Stimulated activated CD4-positive, alpha-beta T cell treated with anti-CD3 and anti-CD28 coated beads, TNF-alpha, amount 100 ng/mL, for 48 hours (primary cell): Measurements from ENCODE around the gene C4orf33.
"Not testable (repeated sequence)": the region's sequence is repeated elsewhere in the genome, so short reads cannot be mapped to it uniquely, and the experiment has no call there.

Experiments used
- DNase-seq, 3 donors: peaks; one replicate each; pipeline ENCODE4 v3.0.0-alpha.2; 2020; ENCODE audit warnings: low read depth in 3 of 3

Gene C4orf33, protein sequence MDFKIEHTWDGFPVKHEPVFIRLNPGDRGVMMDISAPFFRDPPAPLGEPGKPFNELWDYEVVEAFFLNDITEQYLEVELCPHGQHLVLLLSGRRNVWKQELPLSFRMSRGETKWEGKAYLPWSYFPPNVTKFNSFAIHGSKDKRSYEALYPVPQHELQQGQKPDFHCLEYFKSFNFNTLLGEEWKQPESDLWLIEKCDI

GRCh38 chr4:129095811-129096454 lies at the start of gene C4orf33:
C4orf33 (plus strand) TSS chr4:129096152; CDS start chr4:129102611, 6,459 bp downstream.
- peak; percentile 50 to 75 (median 67) for DNase-seq

GRCh38 chr4:129059028-129059427 lies 36.9 kb upstream of the C4orf33 start:
- DNase-seq: no peak

DNA sequence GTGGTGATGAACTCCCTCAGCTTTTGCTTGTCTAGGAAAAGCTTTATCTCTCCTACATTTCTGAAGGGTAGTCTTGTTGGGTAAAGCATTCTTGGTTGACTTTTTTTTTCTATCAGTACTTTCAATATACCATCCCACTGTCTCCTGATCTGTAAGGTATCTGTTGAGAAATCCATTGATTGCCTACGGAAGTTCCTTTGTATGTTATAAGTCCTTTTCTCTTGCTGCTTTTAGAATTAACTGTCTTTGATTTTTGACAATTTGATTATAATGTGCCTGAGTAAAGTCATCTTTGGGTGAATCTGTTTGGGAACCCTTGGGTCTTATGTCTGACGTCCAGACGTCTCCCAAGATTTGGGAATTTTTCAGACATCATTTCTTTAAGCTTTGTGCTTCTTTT lies 33.4 kb upstream of the C4orf33 start:
- DNase-seq: no peak

GRCh38 chr4:129063640-129064039 lies 32.3 kb upstream of the C4orf33 start:
- no peak for DNase-seq

DNA sequence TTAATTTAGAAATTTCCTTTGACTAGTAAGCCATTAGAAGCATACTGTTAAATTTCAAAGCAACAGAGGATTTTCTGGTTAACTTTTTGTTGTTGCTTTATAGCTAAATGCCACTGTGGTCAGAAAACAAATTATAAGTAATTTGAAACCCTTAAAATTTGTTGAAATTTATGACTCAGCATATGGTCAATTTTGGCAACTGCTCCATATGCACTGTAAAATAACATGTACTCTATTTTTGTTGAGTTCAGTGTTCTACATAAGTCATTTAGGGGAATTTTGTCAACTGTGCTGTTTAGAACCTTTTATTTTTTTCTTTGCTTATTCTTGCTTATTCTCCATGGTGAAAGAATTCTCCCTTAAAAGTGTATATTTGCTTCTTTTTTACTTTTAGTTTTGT lies 31.2 kb upstream of the C4orf33 start:
- no peak for DNase-seq

- DNase-seq: not testable (repeated sequence)
These were observed 26.4 kb upstream of the C4orf33 start for GRCh38 chr4:129069537-129069936.

- no peak for DNase-seq
These were observed 18.6 kb upstream of the C4orf33 start for GRCh38 chr4:129077326-129077725.

DNA sequence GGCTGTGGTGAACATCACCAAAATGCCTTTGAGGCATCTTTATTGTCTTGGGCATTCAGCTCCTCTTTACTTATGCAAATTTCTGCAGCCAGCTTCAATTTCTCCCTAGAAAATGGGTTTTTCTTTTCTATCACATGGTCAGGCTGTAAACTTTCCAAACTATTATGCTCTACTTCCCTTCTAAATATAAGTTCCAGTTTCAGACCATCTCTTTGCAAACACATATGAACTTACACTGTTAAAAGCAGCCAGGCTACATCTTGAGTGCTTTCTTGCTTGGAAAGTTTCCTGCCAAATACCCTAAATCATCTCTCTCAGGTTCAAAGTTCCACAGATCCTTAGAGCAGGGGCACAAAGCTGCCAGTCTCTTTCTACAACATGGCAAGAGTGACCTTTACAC lies 15.8 kb upstream of the C4orf33 start:
- no peak for DNase-seq

- DNase-seq: no peak
These were observed 13.7 kb upstream of the C4orf33 start for GRCh38 chr4:129082302-129082701.

DNA sequence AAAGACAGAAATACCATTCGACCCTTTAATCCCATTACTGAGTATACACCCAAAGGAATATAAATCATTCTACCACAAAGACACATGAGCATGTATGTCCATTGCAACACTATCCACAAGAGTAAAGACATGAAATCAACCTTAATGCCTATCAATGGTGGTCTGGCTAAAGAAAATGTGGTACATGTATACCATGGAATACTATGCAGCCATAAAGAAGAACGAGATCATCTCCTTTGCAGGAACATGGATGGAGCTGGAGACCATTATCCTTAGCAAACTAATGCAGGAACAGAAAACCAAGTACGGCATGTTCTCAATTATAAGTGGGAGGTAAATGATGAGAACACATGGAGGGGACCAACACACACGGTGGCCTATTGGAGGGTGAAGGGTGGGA lies 10.5 kb upstream of the C4orf33 start:
- DNase-seq: no peak

- DNase-seq: no peak
These were observed 8.4 kb upstream of the C4orf33 start for GRCh38 chr4:129087516-129087915.

GRCh38 chr4:129092631-129093190 lies 3.2 kb upstream of the C4orf33 start:
- DNase-seq: no peak

DNA sequence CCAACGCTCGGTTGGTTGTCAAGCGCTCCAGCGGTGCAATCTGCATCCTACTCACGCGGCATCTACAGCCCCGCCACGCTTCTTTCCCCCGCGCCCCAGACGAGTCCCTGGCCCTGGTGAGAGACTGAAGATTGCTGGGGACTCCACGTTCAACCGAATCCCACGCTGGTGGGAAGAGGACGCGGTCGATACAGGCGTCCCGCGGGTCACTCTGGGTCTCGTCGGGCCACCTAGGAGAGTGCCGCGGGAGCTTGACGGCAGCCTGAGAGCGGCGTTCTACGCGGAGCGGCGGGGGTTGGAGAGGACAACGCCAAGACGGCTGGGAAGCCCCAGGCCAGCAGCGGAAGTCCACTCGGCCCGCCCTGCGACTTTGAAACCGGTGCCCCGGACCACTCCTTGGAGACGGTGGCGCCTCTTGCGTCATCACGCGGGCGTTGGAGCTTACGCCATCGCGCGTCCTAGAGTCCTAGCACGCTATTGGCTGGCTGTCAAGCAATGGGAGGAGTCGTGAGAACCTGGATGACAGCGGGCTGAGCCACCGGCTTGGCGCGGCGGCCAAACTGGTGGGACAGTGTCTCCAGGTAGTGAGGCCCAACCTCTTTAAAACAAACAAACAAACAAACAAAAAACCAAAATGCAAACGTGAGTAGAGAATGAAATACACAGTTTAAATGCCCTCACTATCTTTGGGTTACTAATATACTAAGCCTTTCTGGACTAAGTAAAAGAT lies 2.6 kb upstream of the C4orf33 start, which contains the start of gene SCLT1:
SCLT1 (minus strand) TSS at position 349 of the 730 bp plus-strand sequence. CDS start 436 bp downstream, outside the sequence.
- DNase-seq: peak; percentile 90 to 95 (median 94)

DNA sequence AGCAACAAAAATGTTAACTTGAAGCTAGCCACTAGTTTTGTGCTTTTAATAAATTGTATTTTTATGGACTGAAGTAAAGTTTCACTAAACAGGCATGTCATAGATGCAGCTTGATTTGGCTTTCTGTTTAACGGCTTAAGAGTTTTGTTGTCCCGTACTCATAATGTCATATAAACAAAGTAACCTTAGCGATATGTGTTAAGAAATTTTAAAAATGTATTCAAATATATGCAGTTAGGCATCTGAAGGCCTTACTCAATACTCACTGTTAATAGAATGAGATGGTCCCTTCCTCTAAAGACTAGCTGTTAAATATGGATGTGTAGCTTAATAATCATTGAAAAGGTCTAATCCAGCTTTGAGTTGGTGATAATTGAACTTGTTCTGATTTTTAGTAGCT lies 1.6 kb upstream of the C4orf33 start:
- DNase-seq: no peak

- DNase-seq: no peak
These were observed 2.6 kb downstream of the C4orf33 start for GRCh38 chr4:129098531-129099001.

DNA sequence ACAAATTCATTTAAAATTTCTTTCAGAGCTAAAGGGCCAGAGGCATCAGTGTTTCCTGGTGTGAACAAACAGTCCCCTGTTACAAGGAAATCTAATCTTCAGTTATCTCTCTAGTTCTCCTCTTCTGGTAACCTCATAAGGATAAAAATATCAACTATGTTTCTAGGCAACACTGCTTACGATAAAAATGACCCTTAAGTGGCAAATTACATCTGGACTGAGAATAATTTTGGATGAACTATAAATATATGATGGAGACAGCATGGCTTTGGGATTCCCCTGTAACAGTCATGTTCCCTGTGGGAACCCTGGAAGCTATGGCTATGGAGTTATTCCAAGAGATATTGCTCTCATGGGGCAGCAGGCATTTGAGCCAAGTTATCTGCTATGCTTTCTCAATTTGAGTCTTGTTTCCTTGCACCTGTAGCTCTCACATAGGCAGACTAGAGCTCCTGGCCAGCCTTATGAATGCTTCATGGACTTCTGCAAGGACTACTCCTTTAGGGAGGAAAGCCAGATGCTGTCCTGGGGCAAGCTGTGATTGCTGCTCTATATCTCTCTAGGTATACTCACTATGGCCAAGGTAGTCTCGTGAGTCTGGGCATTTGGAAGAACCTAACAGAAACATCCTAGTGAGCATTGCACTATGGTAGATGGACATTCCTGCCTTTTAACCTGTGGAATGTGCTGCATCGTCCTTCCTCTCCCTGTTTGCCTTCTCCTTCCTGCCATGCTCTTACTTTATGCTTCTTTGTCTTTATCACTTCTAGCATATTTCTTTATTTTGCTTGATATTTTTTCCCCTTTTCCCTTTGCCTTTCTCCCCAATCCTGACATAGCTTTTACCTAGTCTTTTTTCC lies 14.2 kb downstream of the C4orf33 start:
- no peak for DNase-seq

DNA sequence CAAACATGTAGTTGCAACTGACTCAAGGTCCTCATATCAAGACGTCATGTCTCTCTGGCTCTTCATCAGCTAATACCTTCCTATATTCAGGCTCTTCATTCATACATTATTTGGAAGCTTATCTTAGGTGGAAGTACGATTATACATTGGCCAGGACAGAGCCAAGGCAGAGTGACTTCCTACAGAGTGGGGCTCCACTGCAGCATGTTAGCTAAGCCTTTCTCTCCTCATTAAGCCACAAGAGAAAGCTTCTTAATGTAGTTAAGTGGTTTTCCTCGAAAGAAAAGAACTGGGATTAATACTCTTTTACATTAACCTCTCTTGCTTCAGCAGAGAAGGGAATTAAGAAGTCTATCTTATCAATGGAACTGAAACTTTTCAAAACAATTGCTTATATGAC lies 15.0 kb downstream of the C4orf33 start:
- no peak for DNase-seq

DNA sequence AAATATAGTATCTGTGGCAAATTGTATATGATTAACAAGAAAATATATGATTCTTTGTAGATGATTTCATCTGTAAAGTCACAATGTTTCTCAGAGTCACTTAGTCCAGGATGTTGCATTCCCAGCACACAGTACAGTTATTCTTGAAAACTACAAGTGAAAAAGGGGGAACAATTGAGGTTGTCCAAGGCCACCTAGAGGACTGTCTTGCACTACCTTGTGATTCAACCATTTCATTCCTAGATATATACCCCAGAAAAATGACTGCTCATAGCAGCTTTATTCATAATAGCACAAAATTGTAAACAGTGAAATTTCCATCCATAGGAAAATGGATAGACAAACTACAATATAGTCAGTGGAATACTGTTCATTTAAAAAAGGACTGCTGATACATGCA lies 16.0 kb downstream of the C4orf33 start:
- DNase-seq: no peak

- DNase-seq: no peak
These were observed 17.5 kb downstream of the C4orf33 start for GRCh38 chr4:129113434-129113833.

GRCh38 chr4:129113919-129114318 lies 18.0 kb downstream of the C4orf33 start:
- DNase-seq: no peak

GRCh38 chr4:129117705-129118104 lies 21.8 kb downstream of the C4orf33 start:
- DNase-seq: no peak
